Muscle layer of duodenum (tissue), 2 donors: ENCODE data around the gene SLC16A6.
"Not testable (repeated sequence)": the region's sequence is repeated elsewhere in the genome, so short reads cannot be mapped to it uniquely, and the experiment has no call there.

Source experiments
- H3K27ac ChIP-seq: one replicate; pipeline ENCODE4 v1.7.0; 2013; ENCODE audit warnings: mild to moderate bottlenecking, low read length
- H3K27me3 ChIP-seq: one replicate; pipeline ENCODE4 v1.7.0; 2013; ENCODE audit warnings: low read depth, mild to moderate bottlenecking, control low read depth, low read length
- H3K36me3 ChIP-seq, 2 donors: one replicate each; pipeline ENCODE4 v1.7.0; 2013; ENCODE audit warnings: low read length in 2 of 2, control low read depth in 1 of 2, mild to moderate bottlenecking in 1 of 2; ENCODE audit not compliant: insufficient read depth in 2 of 2, control insufficient read depth in 1 of 2
- H3K4me1 ChIP-seq, 2 donors: one replicate each; pipeline ENCODE4 v1.7.0; 2013; ENCODE audit warnings: low read length in 2 of 2, mild to moderate bottlenecking in 2 of 2, control low read depth in 1 of 2, moderate library complexity in 1 of 2; ENCODE audit not compliant: insufficient read depth in 2 of 2, control insufficient read depth in 1 of 2
- H3K4me3 ChIP-seq, 2 donors: one replicate each; pipeline ENCODE4 v1.7.0; 2013; ENCODE audit warnings: low read length in 2 of 2, low read depth in 1 of 2, mild to moderate bottlenecking in 1 of 2
- H3K9me3 ChIP-seq, 2 donors: one replicate each; pipeline ENCODE4 v1.7.0; 2013; ENCODE audit warnings: low read length in 2 of 2, control low read depth in 1 of 2, mild to moderate bottlenecking in 1 of 2; ENCODE audit not compliant: control insufficient read depth in 1 of 2
- donor health status: healthy.

Gene SLC16A6

DNA sequence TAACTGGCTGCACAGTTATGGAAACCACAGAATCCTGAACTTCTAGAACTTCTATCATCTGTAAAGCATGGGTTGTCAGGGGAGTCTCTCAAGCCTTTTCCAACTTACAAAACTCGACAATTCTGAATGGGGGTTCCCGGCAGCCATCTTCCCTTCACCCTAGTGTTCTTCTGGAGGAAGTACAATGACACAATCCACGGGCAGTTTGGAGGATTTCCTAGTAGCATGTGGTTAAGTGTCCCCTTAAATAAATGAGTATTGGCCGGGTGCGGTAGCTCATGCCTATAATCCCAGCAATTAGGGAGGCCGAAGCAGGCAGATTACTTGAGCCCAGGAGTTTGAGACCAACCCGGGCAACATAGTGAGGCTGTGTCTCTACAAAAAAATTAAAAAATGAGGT lies 2.1 kb downstream of the SLC16A6 start:
- Histone ChIP-seq H3K27ac (peak overlapping the region; percentile 18), H3K27me3 (peaks cover 8% of the 10 kb centered on the region), H3K4me3 (no peak overlapping the region), H3K4me1 (peaks cover 5 to 23% of the 10 kb centered on the region in 2 donors), H3K36me3 (no peaks in the 10 kb centered on the region), H3K9me3 (no peaks in the 10 kb centered on the region)

DNA sequence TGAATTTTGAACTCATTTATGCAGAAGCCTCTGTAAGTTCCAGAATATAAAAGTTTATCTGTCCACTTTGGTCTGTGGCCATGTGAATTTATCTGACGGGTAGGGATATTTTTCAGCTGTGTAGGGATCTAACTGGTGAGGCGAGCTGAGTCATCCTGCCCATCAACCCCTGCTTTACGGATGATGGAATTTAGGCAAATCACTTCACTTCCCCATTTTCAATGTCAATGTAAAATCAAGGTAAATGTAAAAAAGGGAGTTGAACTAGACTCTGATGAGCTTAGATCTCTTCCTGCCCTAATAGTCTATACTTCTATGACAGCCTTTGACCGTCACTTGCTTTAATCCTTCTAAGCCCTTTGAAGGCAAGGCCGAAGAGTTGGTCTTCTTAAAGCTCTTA lies 2.6 kb downstream of the SLC16A6 start:
- Histone ChIP-seq H3K27me3 (peaks cover 8% of the 10 kb centered on the region), H3K9me3 (no peaks in the 10 kb centered on the region), H3K36me3 (no peaks in the 10 kb centered on the region), H3K27ac (no peak overlapping the region), H3K4me3 (no peak overlapping the region), H3K4me1 (peaks cover 5 to 23% of the 10 kb centered on the region in 2 donors)

- not testable (repeated sequence) for H3K27ac ChIP-seq, H3K4me1 ChIP-seq
Measured at GRCh38 chr17:68281965-68282364, 9.0 kb downstream of the SLC16A6 start.

GRCh38 chr17:68277807-68278206 lies 13.1 kb downstream of the SLC16A6 start:
- H3K36me3 ChIP-seq, result no peaks in the 10 kb centered on the region
- H3K27ac ChIP-seq, result no peak overlapping the region
- H3K4me1 ChIP-seq, result no peaks in the 10 kb centered on the region
- no peak overlapping the region for H3K4me3 ChIP-seq
- no peaks in the 10 kb centered on the region for H3K27me3 ChIP-seq
- H3K9me3 ChIP-seq, result peaks cover 4 to 5% of the 10 kb centered on the region in 2 donors

More at GRCh38 chr17:68281965-68282364, 9.0 kb downstream of the SLC16A6 start:
- H3K4me3 ChIP-seq, H3K9me3 ChIP-seq, H3K27me3 ChIP-seq, H3K36me3 ChIP-seq: not testable (repeated sequence)

DNA sequence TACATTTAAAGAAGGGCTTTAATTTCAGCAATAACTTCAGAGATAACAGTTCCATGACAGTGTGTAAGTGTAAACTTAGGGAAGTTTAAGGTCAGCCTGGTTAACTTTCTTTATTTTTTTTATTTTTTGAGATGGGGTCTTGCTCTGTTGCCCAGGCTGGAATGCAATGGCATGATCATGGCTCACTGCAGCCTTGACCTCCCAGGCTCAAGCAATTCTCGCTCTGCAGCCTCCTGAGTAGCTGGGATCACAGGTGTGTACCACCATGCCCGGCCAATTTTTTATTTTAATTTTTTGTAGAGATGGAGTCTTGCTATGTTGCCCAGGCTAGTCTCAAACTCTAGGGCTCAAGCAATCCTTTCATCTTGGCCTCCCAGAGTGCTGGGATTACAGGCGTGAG lies 14.6 kb downstream of the SLC16A6 start:
- not testable (repeated sequence) for H3K4me1 ChIP-seq, H3K27ac ChIP-seq, H3K9me3 ChIP-seq, H3K27me3 ChIP-seq, H3K4me3 ChIP-seq, H3K36me3 ChIP-seq

GRCh38 chr17:68273722-68274121 lies 17.2 kb downstream of the SLC16A6 start:
- Histone ChIP-seq H3K36me3 (no peaks in the 10 kb centered on the region), H3K27me3 (no peaks in the 10 kb centered on the region), H3K9me3 (peaks cover 4 to 5% of the 10 kb centered on the region in 2 donors), H3K4me1 (no peaks in the 10 kb centered on the region), H3K4me3 (no peak overlapping the region), H3K27ac (no peak overlapping the region)

GRCh38 chr17:68265833-68266232 lies 25.1 kb downstream of the SLC16A6 start:
- not testable (repeated sequence) for H3K27me3 ChIP-seq, H3K36me3 ChIP-seq, H3K27ac ChIP-seq, H3K9me3 ChIP-seq, H3K4me3 ChIP-seq, H3K4me1 ChIP-seq

DNA sequence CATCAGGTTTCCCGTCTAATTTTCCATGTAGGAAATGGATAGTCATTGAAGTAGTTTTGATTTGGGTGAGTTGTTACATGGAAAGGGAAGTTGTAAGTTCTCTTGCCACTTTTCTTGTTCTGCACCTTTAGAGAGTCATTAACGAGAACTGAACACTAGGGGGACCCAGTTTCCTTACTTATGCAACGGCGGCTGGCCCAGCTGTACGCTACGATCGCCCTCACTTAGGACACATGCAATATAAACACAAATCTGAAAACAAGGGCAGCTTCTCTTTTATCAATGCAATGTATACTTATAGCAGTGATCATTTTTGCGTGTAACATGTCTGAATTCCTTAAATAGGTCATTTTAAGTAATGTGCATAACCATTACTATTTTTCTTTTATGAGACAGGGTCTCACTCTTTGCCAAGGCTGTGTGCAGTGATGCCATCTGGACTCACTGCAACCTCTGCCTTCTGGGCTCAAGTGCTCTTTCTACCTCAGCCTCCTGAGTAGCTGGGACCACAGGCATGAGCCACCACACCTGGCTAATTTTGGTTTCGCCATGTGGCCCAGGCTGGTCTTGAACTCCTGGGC lies 27.7 kb downstream of the SLC16A6 start:
- not testable (repeated sequence) for H3K9me3 ChIP-seq, H3K27ac ChIP-seq, H3K27me3 ChIP-seq, H3K4me3 ChIP-seq, H3K4me1 ChIP-seq, H3K36me3 ChIP-seq

DNA sequence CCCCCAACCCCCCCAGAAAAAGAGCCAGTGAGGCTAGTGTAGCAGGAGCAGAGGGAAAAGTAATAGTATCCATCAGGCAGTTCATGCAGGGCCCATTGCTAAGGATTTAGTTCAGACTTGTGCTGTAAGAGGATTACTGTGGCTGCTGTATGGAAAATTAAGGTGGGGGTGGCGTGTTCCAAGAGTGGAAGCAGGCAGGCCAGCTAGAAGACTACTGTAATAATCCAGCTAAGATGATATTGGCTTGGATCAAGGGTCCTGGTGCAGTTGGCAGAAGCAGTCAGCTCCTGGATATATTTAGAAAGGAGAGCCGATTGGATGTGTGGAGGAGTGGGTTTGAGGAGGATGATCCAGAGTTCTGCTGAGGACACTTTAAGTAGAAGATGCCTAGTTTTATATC lies 28.5 kb downstream of the SLC16A6 start:
- not testable (repeated sequence) for H3K27me3 ChIP-seq, H3K4me1 ChIP-seq, H3K36me3 ChIP-seq, H3K9me3 ChIP-seq, H3K4me3 ChIP-seq, H3K27ac ChIP-seq

DNA sequence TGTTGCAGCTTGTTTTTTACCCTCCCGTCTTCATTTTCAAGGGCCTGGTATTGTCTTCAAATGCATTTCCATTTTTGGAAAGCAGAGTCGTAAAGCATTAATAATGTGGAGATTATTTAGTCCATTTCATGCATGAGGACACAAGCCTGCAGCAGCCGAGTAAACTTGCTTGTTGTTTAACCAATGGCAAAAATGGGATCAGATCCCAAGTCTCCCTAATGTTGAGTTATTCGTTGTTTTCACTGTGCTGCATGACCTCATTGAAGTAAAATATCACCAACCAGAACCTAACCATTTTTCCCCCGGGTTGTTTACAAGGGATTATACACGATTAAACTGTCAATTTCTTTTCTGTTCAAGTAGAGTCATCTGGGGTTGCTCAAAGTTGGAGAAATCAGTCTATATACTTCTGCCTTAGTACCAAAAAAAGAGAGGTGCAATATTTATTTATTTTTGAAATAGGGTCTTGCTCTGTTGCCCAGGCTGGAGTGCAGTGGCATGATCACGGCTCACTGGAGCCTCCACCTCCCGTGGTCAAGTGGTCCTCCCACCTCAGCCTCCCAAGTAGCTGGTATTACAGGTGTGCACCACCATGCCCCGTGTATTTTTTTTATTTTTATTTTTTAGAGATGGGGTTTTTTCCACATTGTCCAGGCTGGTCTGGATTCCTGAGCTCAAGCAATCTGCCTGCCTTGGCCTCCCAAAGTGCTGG lies 30.7 kb downstream of the SLC16A6 start:
- Histone ChIP-seq H3K4me3 (no peak overlapping the region), H3K36me3 (peaks cover 0 to 7% of the 10 kb centered on the region in 2 donors), H3K27me3 (no peaks in the 10 kb centered on the region), H3K9me3 (no peaks in the 10 kb centered on the region), H3K27ac (no peak overlapping the region), H3K4me1 (peaks cover 0 to 8% of the 10 kb centered on the region in 2 donors)

DNA sequence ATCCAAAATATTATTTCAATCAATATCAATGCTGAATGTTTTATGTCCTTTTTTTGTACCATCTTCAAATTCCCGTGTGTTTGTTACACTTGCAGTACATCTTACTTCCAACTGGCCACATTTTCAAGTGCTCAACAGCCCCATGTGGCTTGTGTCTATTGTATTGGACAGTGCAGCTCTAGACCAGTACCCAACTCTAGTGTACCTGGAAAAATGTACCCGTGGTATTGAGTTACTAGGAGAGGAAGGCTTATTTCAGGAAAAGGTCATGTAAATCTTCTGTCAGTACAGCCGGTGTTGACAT lies 31.3 kb downstream of the SLC16A6 start:
- H3K9me3 ChIP-seq, H3K4me1 ChIP-seq, H3K27ac ChIP-seq, H3K27me3 ChIP-seq, H3K4me3 ChIP-seq: not testable (repeated sequence)
- peaks cover 0 to 11% of the 10 kb centered on the region in 2 donors for H3K36me3 ChIP-seq
